AG09319 (cell line): ENCODE results near the gene KRTAP4-11.
A peak's percentile ranks its signal among the peaks of the same experiment; 100 is the strongest.
"Not testable (repeated sequence)": the region's sequence is repeated elsewhere in the genome, so short reads cannot be mapped to it uniquely, and the experiment has no call there.

Source experiments
- DNase-seq: peaks from one replicate; pipeline ENCODE4 v3.0.0-alpha.2; 2010; ENCODE audit warnings: low read depth; ENCODE audit errors: extremely low read depth
- TF ChIP-seq, protein P1 (sequence below): IDR thresholded peaks from 2 replicates; pipeline ENCODE4 v1.5.1; 2011; ENCODE audit warnings: low read depth, mild to moderate bottlenecking, inconsistent platforms, low read length, moderate library complexity

Gene KRTAP4-11

DNA sequence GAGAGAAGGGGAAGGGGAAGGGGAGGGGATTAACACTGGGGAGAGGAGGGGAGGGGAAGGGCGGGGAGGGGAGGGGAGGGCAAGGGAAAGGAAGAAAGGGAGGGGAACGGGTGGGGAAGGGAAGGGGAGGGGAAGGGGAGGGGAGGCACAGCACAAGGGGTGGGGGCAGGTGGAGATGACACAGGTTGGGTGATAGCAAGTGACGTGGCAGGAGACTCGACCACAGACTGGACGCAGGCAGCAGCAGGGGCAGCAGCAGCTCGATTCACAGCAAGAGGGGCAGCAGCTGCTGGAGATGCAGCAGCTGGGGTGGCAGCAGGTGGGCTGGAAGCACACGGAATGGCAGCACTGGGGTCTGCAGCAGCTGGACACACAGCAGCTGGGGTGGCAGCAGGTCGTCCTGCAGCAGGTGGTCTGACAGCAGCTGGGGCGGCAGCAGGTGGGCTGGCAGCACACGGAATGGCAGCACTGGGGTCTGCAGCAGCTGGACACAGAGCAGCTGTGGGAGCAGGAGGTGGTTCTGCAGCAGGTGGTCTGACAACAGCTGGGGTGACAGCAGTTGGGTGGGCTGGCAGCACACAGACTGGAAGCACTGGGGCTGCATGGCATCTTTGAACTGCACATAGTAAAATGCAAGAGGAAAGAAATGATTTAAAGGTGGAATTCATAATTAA is 16.4 kb downstream of the KRTAP4-11 start, which contains the start of gene KRTAP4-16:
KRTAP4-16 (minus strand) TSS at position 624 of the 674 bp plus-strand sequence; CDS start at position 624, 0 bp downstream.
- TF ChIP-seq, protein P1, sequence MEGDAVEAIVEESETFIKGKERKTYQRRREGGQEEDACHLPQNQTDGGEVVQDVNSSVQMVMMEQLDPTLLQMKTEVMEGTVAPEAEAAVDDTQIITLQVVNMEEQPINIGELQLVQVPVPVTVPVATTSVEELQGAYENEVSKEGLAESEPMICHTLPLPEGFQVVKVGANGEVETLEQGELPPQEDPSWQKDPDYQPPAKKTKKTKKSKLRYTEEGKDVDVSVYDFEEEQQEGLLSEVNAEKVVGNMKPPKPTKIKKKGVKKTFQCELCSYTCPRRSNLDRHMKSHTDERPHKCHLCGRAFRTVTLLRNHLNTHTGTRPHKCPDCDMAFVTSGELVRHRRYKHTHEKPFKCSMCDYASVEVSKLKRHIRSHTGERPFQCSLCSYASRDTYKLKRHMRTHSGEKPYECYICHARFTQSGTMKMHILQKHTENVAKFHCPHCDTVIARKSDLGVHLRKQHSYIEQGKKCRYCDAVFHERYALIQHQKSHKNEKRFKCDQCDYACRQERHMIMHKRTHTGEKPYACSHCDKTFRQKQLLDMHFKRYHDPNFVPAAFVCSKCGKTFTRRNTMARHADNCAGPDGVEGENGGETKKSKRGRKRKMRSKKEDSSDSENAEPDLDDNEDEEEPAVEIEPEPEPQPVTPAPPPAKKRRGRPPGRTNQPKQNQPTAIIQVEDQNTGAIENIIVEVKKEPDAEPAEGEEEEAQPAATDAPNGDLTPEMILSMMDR = no peak
- no peak for DNase-seq

DNA sequence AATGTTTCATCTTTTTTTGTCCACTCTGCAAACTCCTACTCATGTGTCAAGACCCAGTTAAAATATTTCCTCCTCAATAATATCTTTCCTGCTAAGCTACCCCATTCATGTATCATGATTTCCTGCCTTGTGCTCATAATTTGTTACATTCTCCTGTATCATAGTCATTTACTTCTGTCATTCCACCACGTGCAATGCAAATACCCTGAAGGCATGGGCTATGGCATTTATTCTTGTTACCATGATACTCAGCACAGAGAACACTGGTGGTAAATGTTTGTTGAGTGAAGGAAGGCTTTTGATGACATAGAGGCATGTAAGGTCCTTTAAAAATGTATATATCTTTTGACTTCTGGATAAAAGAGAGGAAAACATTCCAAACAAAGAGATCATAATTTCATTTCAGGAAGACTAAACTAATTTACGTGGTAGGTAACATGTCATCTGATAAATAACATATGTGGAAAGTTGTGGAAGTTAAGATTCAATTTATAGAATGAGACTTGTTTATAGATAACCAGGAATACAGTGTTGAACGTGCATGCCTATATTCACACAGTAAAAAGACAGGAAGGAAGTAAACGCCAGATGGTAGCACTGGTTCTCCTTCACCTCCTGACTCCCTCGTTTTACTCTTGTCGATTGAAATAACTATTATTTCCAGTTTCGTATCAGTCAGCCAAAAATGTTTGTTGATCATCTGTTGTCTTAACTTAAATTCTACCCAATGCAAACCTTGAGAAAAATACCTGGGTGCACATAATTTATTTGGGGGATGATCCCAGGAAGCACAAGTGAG is 18.3 kb downstream of the KRTAP4-11 start:
- DNase-seq = peak; percentile 19

DNA sequence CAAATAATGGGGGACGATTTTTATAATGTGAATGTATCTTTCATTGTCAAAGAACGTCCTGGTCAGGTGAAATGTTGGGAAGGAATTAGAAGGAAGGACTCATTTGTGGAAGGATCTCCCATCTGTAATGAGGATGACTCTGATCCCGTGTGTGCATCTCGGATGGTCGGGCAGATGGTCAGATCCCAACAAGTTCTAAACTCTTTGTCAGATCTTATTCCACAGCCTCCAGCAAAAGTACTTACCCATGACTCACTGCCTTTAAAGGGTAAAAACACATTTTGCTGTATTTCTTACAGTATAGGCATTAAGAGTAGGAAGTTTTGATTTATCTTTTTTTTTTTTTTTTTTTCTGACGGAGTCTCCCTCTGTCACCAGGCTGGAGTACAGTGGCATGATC is 19.7 kb downstream of the KRTAP4-11 start:
- DNase-seq = peak; percentile 10

DNA sequence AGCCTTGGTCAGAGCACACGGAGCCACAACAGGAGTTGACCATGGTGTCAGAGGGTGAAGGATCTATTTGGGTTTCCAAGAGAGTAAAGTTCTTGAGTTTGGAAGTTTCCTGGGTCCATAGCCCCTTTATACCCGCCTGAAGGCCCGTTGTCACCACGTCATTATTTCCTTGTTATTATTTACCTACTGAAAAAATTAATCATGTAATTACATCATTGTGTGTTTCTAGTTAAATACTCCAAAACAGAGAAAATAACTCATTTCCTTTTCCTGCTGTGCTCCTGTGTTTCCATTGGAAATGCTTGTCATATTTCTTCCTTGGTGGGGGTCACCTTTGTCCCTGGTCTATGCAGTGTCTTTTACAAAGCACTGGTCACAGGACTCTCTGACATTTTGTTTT is 20.1 kb downstream of the KRTAP4-11 start, which contains the start of gene KRTAP4-8:
KRTAP4-8 (minus strand) TSS at position 101 of the 400 bp plus-strand sequence; CDS start at position 43, 58 bp downstream.
- DNase-seq = no peak
- TF ChIP-seq, protein P1 = no peak

More for the DNA sequence above, 19.7 kb downstream of the KRTAP4-11 start:
- TF ChIP-seq, protein P1 = no peak

DNA sequence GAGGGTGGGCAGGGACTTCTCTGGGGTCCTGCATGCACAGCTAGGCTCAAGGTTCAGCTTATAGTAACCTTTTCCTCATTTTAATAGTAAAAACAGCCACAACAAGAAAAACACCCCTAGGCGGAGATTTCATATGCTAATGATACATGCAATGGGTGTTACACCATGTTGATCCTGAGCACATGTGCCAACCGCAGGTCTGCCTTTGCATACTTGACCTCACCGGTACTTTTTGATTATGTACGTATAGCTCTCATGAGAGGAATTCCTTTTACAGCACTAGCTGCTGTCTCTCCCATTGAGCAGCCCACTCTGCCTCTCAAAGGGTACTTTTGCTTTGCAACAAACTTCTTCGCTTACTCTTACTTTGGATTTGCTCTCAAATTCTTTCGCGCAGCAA is 22.1 kb downstream of the KRTAP4-11 start:
- no peak for DNase-seq
- TF ChIP-seq, protein P1 = no peak

DNA sequence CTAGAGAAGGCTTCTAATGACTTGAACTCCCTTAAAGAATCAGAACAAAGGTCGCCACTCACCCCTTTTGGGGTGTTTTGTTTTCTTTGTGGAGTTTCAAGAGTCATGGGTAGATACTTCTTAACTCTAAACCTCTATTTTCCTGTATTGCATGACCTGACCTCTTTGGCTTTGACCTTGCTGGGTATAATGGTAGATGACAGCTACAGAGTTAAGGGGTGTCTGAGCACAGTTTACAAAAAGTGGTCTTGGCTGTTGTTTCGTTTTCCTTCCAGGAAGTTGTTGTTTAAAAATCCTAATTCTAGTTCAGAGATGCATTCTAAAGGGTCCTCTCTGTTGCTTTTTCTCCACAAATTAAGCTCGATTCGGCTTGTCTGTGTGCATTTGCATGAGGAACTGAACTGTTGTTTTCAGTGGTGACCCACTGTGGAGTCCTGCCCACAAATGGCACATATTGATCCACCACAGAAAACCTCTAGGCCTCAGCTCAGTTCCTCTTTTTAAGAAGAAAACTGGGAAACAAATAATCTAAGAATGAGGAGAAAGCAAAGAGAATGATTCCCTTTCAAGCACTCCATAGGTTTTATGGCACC is 29.3 kb downstream of the KRTAP4-11 start:
- DNase-seq = not testable (repeated sequence)

DNA sequence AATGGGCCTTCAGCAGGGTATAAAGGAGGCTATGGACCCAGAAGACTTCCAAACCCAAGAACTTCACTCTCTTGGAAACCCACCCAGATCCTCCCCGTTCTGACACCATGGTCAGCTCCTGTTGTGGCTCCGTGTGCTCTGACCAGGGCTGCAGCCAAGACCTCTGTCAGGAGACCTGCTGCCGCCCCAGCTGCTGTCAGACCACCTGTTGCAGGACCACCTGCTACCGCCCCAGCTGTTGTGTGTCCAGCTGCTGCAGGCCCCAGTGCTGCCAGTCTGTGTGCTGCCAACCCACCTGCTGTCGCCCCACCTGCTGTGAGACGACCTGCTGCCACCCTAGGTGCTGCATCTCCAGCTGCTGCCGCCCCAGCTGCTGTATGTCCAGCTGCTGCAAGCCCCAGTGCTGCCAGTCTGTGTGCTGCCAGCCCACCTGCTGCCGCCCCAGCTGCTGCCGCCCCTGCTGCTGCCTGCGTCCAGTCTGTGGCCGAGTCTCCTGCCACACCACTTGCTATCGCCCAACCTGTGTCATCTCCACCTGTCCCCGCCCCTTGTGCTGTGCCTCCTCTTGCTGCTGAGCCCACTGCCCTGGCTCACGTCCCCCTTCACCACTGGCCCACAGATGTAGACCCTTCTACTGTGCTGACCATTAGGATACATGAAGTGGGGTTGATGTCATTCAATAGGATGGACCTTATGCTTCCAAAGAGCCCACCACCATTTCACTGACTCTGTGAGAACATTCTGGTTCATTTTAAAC is 33.9 kb downstream of the KRTAP4-11 start, which contains the start of gene KRTAP4-7:
KRTAP4-7 (plus strand) TSS at position 51 of the 757 bp plus-strand sequence; CDS start at position 108, 57 bp downstream.
- not testable (repeated sequence) for DNase-seq

DNA sequence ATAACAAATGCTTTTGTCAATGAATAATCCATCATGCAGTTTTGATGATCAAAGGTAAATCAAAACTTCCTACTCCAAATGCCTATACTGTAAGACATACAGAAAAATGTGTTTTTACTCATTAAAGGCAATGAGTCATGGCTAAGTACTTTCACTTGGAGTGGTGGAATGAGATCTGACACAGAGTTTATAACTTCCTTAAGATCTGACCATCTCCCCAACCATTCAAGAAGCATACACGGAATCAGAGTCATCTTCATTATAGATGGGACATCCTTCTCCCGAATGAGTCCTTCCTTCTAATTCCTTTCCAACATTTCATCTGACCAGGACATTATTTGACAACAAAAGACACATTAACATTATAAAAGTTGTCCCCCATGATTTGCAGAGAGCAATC is 34.7 kb downstream of the KRTAP4-11 start:
- not testable (repeated sequence) for DNase-seq

DNA sequence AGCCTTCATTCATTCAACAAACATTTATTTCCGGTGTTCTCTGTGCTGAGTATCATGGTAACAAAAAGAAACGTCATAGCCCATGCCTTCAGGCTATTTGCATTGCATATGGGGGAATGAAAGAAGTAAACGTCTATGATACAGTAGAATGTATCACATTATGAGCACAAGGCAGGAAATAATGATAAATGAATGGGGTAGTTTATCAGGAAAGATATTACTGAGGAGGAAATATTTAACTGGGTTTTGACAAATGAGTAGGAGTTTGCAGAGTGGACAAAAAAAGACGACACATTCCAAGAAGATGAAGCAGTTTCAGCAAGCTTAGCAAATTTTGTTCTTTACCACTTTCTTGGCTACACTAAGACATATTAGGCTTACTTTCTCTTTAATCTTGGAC is 35.5 kb downstream of the KRTAP4-11 start:
- DNase-seq = no peak
- TF ChIP-seq, protein P1 = no peak
